NCI-H510A treated with DMSO at 0.1 percent for 48 hours (cell line): ENCODE measurements around the gene KIF21A.
"Not testable (repeated sequence)": the region's sequence is repeated elsewhere in the genome, so short reads cannot be mapped to it uniquely, and the experiment has no call there.

Source experiments
- DNase-seq: peaks from one replicate; lab custom pipeline; 2025; lab: John Stamatoyannopoulos, UW

The KIF21A gene, protein sequence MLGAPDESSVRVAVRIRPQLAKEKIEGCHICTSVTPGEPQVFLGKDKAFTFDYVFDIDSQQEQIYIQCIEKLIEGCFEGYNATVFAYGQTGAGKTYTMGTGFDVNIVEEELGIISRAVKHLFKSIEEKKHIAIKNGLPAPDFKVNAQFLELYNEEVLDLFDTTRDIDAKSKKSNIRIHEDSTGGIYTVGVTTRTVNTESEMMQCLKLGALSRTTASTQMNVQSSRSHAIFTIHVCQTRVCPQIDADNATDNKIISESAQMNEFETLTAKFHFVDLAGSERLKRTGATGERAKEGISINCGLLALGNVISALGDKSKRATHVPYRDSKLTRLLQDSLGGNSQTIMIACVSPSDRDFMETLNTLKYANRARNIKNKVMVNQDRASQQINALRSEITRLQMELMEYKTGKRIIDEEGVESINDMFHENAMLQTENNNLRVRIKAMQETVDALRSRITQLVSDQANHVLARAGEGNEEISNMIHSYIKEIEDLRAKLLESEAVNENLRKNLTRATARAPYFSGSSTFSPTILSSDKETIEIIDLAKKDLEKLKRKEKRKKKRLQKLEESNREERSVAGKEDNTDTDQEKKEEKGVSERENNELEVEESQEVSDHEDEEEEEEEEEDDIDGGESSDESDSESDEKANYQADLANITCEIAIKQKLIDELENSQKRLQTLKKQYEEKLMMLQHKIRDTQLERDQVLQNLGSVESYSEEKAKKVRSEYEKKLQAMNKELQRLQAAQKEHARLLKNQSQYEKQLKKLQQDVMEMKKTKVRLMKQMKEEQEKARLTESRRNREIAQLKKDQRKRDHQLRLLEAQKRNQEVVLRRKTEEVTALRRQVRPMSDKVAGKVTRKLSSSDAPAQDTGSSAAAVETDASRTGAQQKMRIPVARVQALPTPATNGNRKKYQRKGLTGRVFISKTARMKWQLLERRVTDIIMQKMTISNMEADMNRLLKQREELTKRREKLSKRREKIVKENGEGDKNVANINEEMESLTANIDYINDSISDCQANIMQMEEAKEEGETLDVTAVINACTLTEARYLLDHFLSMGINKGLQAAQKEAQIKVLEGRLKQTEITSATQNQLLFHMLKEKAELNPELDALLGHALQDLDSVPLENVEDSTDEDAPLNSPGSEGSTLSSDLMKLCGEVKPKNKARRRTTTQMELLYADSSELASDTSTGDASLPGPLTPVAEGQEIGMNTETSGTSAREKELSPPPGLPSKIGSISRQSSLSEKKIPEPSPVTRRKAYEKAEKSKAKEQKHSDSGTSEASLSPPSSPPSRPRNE (N-terminal part only)

DNA sequence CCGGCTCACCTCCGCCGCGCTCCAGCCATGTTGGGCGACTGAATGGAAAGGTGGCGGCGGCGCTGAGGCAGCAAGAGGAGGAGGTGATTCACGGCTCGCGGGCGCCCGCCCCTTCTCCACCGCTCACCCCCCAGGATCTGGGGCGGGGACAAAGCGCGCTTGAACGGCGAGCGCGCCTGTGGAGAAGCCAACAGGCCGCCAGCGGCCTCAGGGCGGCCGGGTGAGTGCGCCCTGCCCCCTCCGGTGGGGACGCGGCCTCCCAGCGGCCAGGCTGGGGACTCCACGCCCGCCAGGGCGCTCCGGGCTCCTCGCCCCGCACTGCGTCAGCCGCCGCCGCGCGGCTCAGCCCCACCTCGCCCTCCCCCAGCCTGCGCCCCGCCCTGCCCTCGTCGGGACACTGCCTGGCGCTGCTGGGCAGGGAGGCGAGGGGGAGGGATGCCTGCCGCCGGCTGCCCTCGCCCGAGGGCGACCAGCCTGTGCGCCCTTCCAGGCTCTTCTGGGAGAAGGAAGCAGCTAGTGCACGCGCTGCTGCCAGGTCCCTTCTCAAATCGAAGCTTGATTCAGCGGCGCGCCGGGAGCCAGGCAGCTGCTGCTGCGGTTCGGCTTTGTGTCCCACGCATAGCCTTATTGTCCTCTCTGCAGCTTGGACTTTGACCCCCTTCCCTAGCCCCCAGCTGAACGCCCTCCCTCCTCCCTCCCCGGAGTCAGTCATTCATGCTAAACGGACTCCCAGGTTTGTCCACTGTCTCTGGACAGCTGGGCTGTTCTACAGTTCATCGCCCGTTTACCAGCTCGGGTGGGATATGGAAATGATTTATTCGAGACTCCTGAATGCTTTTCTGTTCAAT, at the start of gene KIF21A:
Gene KIF21A (minus strand): TSS at position 40 of the 848 bp plus-strand sequence. CDS start 150 bp downstream, outside the sequence.
- DNase-seq, result peak; percentile 84

DNA sequence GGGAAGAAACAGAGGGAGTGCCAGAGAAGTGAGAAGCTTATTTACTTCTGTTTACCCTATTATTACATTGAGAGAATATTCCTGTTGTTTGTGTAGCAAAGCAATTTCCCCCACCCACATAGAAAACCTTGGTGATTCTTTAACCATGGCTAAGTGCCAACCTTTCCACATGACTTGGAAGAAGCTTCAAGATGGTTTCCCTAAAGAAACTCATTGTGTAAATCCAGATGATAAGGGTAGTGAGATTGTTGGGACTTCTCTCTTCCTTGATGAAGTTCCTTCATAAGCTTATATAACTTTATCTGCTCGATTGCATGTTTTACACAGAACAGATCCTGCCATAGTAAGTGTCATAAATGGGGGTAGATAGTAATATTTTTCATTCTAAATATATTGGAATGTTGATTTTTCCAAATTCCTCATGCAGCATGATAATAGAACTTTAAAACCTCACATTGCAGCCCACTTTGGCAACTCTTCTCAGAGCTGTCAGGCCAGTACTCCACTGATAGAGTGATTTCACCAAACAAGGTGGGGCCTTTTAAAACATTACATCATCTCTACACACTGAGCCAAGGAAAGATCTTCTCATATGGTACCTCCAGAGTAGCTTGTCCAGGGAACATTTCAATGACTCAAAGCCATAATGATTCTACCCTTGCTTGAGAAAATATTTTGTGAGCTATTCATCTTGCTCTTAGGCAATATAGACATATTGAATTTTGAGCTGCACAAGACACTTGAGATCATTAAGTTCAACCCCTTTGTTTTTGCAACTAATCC, 47.8 kb upstream of the KIF21A start:
- DNase-seq, result no peak

DNA sequence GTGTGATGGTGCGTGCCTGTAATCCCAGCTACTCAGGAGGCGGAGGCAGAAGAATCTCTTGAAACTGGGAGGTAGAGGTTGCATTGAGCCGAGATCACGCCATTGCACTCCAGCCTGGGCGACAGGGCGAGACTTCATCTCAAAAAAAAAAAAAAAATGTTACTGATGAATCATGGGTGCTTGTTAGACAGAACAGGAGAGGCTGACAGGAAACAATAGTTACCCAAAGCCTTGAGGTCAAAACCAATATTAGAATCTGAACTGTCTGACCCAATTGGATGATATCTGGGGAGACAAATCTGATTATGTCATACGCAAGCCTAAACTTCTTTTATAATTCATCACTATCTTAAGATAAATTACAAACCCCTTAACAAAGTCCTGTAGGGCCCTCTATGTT, 40.7 kb upstream of the KIF21A start:
- DNase-seq, result no peak

DNA sequence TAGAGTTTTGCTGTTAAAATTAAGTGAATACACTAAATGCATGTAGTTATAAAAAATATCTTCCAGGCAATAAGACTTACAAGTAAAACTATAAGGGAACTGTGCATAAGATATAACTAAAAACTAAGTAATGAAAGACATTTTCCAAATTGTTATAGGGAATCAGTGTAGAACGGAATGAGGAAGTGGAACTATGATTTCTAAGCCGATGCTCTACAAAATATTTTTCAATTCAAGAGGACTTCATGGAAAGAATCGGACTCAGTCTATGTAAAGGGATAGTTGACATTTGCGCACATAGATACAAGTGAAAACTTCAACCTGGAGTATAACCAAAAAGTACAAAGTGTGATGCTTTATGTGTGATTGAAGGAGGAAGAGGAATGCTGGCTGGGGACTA, 40.1 kb upstream of the KIF21A start:
- no peak for DNase-seq

DNA sequence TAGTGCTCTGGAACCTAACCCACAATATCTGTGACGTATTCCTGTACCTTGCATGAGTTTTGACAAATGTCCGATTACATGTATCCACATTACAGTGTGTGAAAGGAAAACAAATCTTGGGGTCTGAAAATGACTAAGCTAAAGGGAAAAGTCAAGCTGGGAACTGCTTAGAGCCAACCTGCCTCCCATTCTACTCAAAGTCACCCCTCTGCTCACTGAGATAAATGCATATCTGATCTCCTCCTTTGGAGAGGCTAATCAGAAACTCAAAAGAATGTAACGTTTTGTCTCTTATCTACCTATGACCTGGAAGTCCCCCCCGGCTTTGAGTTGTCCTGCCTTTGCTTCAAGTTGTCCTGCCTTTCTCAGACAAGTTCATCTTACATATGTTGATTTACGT, 34.0 kb upstream of the KIF21A start:
- no peak for DNase-seq

DNA sequence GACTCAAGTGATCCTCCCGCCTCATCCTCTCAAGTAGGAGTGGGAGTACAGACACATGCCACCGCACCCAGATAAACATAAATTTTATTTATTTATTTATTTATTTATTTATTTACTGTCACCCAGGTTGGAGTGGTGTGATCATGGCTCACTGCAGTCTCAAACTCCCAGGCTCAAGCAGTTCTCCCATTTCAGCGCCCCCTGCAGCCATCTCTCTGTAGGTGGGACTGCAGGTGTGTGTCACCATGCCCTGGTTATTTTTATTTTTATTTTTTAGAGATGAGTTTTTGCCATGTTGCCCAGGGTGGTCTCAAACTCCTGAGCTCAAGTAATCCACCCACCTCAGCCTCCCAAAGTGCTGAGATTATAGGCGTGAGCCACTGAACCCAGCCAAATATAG, 33.2 kb upstream of the KIF21A start:
- DNase-seq, result no peak

DNA sequence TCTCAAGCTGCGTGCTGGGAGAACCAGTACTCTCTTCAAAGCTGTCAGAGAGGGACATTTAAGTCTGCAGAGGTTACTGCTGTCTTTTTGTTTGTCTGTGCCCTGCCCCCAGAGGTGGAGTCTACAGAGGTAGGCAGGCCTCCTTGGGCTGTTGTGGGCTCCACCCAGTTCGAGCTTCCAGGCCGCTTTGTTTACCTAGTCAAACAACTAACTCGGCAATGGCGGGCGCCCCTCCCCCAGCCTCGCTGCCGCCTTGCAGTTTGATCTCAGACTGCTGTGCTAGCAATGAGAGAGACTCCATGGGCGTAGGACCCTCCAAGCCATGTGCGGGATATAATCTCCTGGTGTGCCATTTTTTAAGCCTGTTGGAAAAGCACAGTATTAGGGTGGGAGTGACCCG, 32.2 kb upstream of the KIF21A start:
- DNase-seq, result not testable (repeated sequence)

DNA sequence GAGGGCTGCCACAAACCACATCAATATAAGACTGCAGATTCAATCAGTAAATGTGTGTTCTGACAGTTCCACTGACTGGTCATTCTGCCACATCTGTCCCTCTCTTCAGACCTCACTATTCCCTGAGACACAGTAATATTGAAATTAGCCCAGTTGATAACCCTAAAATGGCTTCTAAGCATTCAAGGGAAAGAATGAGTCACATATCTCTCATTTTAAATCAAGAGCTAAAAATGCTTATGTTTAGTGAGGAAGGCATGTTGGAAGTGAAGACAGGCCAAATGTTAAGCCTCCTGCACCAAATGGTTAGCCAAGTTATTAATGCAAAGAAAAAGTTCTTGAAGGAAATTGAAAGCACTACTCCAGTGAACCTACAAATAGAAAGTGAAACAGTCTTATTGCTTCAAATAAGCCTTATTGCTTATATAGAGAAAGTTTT, 24.5 kb upstream of the KIF21A start:
- no peak for DNase-seq

DNA sequence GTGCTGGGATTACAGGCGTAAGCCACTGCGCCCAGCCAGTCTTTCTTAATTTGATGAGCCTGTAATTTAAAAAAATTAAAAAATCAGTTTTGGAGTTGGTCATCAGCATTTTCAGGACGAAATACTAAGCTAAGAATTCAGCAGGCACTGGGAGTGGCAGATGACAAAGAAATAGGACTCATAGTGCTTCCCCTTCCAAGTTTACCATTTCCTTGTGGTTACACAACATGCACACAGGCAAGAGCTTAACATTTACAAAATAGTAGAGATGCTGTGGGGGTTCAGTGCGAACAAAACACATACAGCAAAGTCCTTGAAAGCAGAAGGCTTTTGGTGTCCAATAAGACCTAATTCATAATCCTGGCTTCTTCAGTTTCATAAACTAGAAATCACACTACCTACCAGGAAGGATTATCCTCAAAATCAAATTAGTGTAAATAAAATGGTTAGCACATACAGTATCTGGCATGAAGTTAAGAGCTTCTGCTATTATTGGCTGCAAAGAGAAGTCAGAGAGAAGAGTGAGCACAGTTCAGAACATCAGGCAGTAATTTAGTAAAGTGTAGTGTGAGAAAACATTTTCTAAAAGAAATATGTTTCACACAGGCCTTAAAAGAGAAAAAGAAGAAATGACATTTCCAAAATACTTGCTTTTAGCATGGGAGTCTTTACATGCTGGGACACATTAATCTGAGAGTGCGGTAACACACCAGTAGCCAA, 22.2 kb upstream of the KIF21A start:
- DNase-seq, result no peak

DNA sequence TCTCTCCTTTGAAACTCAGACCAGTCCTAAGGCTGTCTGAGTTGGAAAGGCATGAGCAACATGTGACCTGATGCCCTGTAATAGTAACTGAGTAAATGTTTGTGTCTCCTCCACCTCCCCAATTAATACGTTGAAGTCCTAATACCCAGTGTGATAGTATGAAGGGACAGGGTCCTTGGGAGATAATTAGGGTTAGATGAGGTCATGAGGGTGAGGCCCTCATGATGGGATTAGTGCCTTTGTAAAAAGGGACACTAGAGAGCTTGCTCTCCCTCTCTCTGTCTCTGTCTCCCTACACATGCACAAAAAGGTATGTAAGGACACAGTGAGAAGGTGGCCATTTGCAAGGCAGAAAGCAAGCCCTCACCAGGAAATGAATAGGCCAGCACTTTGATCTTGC, 18.1 kb upstream of the KIF21A start:
- DNase-seq, result no peak

DNA sequence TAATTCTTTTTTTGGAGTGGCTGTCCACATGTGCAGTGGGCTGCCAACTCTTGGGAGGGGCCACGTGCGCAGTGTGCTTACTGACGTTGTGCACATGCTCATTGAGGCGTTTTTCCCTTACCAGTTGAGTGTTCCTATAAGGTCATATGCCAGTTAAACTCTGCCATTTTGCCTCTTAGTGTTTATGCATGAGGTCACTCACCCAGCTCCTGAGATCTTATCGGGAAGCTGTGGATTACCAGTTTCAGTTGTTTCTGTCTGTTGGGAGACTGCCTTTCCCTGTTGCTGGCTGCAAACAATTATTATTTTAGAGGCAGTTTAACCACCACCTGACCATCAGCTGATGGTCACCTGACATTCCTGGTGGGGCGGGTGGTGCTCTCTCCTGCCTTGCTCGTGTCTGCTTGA, 16.1 kb upstream of the KIF21A start:
- no peak for DNase-seq

DNA sequence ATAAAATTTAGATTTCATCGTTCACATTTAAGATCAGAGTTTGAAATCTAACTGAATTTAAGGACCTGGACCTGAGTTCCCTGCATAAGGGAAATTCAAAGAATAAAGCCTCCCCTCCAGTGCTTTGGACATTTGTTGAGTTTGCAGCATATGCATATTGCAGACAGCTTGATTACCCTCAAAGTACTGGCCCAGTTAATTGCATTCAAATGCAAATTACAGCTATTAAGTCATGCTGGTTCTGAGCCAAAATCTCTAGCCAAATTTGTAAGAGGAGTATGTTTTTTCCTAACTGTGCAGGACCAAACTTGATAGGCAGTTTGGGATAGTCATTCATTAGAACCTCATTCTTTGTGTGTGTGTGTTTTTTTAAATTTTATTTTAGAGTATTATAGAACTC, 9.1 kb upstream of the KIF21A start:
- no peak for DNase-seq

DNA sequence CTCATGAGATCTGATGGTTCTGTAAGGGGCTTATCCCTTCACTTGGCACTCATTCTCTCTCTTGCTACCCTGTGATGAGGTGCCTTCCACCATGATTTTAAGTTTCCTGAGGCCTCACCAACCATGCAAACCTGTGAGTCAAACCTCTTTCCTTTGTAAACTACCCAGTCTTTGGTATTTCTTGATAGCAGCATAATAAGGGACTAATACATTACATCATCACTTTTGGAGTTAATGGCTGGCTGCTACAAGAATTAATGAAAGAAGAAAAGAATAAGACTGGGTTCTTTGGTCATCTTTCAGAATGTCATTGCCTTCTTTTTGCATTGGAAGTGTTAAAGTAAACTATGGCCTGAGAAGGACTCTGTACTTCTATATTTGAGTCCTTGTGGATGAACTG, 5.1 kb upstream of the KIF21A start:
- DNase-seq, result no peak

DNA sequence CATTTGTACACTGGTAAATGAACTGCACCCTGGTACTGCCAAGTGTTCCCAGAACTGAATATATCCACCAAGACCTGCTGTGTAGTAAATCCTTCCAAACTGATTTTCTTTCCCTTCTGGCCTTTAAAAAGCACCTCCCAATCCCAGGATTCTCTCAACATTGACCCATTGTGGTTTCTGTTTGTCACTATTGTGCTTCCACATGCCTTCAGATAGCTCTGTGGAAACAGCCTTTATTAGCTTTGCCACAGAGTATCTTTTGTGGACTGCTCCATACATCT, 949 bp upstream of the KIF21A start:
- no peak for DNase-seq

DNA sequence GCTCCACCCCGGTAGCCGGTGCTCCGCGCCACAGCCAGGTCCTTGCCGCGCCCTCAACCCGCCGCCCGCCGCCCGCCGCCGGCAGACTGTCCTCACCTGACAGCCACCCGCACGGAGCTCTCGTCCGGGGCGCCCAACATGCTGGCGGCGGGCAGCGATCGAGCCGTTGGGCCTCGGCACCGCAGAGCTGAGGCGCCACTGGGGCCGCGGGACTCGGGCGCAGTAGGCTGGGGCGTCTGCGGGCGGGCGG, 164 bp downstream of the KIF21A start:
- no peak for DNase-seq

DNA sequence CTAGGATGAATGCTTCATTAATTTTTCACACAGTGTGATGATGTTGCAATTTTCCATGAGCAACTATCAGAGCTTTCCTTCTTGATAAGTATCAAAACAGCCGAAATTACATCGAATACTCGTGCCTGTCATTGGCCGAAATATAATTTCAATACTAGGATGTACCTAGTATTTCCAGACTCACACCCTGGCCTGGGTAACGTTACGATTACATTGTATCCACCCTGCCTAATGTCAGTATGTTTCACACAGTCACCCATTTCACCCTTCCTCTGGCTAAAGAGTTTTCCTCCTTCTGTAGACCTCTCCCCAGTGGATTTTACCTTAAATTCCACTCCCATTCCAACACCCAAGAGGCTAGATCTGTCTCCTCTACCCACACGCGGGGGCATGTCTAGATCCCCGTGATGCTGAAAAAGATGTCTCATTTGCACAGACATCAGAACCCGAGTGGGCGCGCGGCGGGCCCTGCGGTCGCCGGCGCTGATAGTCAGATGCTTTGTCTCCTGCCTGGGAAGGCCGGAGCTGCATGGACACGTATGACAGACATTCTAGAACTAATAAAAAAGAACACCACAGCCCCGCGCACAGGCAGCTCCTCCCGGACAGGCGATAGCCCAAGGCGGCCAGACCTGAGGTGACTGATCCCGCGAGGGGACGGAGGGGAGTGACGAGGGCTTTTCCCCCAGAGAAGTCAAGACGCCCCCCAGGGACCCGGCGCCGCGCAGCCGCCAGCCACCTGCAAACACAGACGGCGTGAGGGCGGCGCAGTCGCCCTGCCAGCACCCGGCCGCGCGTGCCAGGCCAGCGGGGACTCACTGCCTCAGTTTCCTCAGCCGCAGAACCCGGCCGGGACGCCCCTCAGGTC, 723 bp downstream of the KIF21A start:
- peak; percentile 66 for DNase-seq

DNA sequence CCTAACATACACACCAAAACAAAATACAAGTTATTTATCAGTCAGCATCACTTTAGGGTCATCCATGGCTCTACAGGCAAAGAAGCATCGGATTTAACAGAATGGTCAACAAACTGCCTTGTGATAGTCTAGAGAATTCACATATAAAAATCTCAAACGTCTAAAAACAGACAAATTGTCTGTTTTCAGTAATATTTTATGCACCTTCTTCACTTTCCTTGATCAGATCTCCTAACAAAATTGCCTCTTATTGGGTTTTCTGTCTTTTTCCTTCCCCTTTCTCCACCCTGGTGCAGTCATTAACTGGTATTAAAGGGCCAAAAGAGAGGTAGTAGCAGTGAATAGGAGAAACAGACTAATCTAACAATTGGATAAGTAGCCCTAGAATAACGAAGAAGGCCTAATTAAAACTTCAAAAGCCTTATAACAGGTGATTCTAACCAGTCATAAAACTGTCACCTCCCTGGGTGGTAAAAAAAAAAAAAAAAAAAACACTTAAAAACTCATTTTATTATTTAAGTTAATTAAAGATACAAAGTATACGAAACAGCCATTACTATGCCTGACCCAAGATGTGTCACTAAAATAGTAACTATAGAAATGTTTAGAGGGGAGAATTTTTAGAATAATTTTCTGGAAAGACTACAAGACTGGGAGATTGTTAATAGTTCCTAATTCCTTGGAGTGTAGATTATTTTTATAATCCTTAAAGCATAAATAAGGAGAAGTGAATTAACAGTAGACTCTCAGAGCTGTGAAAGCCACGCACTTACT, 1.5 kb downstream of the KIF21A start:
- DNase-seq, result no peak

DNA sequence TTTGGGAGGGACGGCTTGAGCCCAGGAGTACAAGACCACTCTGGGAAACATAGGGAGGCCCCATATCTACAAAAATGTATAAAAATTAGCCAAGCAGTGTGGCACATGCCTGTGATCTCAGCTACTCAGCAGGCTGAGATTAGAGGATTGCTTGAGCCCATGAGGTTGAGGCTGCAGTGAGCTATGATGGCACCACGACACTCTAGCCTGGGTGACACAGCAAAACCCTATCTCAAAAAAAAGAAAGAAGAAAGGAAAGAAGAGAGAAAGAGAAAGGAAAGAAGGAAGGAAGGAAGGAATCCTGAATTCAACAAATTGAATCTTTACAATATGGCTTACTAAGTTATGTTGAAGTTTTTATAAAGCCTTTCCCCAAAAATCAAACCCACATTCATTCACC, 2.1 kb downstream of the KIF21A start:
- DNase-seq, result no peak

DNA sequence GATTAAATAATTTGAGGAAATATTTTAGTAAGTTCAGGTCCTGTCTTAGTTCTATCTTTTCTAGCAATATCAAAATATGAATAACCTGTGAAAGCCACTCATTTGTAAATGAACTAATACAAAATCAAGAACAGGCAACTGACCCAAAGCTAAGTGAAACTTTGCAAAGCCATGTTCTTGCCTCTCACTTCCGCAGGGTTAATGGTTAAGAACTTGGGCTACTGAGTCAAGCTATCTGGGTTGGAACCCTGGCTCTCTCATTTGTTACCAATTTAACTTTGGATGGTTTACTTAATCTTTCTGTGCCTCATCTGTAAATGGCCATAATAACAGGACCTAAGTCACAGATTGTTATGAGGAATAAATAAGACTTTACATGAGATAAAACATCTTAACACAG, 2.8 kb downstream of the KIF21A start:
- DNase-seq, result no peak
